ENCODE measurements around the gene TBX20.

Gene TBX20, protein sequence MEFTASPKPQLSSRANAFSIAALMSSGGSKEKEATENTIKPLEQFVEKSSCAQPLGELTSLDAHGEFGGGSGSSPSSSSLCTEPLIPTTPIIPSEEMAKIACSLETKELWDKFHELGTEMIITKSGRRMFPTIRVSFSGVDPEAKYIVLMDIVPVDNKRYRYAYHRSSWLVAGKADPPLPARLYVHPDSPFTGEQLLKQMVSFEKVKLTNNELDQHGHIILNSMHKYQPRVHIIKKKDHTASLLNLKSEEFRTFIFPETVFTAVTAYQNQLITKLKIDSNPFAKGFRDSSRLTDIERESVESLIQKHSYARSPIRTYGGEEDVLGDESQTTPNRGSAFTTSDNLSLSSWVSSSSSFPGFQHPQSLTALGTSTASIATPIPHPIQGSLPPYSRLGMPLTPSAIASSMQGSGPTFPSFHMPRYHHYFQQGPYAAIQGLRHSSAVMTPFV

GRCh38 chr7:35253710-35254495 is at the start of gene TBX20:
TSS of gene TBX20 (minus strand) at chr7:35254100. CDS start at chr7:35253620, 480 bp downstream.
- peak; percentile 19 for DNase-seq

- no peak for DNase-seq
These were observed 35.5 kb upstream of the TBX20 start for GRCh38 chr7:35289376-35289775.

GRCh38 chr7:35286986-35287385 is 33.1 kb upstream of the TBX20 start:
- DNase-seq: no peak

DNA sequence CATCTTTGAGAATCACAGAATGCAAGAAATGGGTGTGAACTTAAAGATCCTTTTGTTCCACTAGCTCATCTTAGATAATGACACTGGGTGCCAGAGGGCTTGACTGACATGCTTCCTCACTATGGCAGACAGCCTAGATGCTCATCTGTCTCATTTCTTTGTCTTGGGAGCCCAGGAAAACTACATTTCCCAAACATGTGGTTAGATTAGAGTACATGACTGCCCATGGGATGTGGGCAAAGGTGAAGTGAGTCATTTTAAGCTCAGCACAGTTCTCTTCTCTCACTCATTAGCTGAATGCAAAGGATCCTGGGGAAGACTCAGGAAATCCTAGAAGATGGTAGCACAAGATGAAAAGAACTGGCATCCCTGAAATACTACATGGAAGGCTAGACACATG is 32.5 kb upstream of the TBX20 start:
- DNase-seq: no peak

- no peak for DNase-seq
These were observed 31.9 kb upstream of the TBX20 start for GRCh38 chr7:35285799-35286198.

GRCh38 chr7:35280902-35281301 is 27.0 kb upstream of the TBX20 start:
- DNase-seq: no peak

GRCh38 chr7:35277359-35277758 is 23.5 kb upstream of the TBX20 start:
- no peak for DNase-seq

GRCh38 chr7:35272246-35272645 is 18.3 kb upstream of the TBX20 start:
- DNase-seq: no peak

DNA sequence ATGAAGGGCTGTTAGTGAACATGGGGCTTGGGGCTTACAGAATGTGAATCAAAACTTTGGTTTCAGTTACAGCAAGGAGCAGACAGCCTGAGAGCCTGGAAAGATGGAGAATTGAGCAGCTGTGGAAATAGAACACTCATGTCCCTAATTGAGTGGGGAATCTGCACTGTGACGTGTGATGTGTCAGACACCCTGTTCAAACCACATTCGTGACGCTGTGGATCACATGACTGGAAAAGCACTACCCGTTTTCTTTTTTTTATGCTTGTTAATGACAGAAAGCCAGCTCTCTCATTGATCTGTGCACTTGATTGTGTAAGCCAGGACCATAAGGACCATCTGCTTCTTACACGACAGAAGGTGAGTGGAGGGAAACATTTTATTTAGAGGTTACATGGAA is 15.1 kb upstream of the TBX20 start:
- no peak for DNase-seq

DNA sequence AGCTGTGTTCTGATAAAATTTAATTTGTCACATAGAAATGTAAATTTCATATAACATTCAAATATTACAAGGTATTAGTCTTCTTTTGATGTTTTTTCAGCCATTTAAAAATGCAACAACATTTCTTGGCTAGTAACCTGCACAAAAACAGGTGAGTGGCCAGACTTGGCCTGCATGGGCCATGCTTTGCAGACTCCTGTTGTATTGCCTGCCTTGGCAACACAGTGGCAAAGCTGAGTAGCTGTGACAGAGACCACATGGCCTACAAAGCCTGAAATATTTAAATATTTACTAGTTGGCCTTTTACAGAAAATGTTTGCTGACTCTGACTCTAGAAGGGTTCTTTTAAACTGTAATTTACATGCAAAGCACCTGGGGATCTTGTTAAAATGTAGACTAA is 13.5 kb upstream of the TBX20 start:
- no peak for DNase-seq

DNA sequence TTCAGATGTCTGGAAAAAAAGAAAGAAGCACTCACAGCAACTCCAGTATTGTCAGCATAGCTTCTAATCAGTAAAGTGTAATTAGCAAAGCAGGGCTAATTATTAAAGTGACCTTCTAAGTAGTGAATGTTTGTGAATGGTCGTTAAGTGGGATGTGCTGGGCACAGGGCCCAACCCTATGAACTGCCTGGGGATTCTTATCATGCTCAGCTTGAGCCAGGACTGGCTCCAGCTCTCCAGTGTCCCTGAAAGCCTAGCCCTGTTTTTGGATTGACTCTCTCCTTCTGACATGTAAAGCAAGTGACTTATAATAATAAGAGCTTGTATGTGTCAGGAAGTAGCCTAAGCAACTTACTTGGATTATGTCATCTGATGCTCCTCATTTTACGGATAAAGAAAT is 9.5 kb upstream of the TBX20 start:
- no peak for DNase-seq

DNA sequence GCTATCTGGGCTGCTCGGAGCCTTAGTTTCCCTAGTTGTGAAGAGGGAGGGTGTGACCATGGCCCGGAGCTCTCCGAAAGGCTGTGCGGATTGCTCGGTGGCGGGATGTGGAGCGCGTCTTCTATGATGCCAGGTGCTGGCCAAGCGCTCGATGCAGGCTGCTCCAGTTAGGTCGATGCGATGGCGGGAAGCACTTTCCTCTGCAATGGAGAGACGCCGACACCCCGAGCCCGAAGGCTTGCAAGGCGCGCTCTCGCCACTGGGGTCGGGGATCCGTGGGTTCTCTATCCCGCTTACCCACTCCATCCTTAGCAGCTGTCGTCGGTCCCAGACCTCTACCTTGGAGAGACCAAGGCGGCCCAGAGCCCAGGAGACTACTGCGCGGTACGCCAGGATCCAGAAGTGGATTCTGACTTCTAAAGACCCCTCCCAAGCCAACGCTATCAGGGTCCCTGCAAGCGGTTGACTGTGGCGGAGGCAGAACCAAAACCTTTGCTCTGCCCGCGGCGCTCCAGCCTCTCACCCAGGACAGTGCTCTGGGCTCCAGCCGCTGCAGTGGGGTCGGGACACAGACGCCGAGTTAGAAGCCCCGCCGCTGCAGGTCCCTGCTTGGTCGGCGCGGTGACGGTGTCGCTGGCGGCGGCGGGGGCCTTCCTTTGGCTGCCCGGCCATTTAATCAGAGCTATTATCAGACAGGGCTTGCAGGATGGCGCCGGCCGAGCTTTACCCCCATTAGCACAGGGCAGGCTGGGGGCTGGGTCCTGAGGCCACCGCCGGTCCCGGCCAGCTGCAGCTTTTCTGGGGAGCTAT is 7.8 kb upstream of the TBX20 start:
- DNase-seq: no peak

GRCh38 chr7:35261041-35261440 is 7.1 kb upstream of the TBX20 start:
- no peak for DNase-seq

DNA sequence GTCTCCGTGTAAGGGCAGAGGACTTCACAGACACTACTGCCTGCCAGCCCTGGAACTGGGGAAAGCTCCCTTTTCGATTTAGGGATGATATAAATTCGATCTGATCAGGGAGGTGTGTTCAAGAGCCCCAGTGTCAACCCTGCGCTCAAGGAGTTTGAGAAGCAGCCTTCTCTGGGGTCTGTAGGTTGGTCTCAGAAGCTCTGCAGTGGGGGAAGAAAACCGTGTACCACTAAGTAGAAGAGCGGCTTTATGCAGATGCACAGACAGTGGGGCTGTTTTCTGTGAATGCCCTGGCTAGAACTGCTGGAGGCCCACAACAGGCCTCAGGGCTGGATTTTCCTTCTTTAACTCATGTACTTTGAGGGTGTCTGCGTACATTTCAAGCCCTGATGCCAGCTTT is 6.3 kb upstream of the TBX20 start:
- DNase-seq: no peak

GRCh38 chr7:35259523-35259908 is 5.6 kb upstream of the TBX20 start:
- no peak for DNase-seq

DNA sequence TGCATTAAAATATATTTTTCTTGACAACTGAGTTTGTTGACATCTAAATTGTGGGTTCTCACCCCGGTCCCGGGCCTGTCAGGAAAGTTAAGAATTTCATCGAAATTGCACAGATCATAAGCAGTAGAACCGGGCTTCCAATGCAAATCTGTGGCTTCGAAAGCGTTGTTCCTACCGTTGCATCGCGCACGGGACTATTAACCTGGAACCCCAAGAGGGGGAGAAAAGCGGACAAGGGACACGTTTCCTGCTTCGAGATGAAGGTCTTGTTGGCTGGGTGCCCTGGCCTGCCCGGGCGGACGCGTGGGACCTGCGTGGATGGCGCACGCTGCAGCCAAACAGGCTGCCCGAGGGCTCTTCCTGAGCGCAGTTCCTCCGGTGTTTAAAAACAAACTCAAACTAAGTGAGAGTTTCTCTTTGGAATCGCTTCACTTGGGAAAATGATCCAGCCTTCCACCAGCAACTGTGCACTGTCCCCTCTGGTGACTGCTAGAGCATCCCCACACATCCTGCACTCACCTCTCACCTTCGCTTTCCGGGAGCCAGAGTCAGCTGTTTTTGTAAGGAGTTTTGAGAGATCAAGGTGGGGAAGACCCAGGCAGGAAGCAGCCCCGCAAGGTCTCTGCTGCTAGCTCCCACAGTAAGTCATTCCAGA is 5.1 kb upstream of the TBX20 start:
- no peak for DNase-seq

DNA sequence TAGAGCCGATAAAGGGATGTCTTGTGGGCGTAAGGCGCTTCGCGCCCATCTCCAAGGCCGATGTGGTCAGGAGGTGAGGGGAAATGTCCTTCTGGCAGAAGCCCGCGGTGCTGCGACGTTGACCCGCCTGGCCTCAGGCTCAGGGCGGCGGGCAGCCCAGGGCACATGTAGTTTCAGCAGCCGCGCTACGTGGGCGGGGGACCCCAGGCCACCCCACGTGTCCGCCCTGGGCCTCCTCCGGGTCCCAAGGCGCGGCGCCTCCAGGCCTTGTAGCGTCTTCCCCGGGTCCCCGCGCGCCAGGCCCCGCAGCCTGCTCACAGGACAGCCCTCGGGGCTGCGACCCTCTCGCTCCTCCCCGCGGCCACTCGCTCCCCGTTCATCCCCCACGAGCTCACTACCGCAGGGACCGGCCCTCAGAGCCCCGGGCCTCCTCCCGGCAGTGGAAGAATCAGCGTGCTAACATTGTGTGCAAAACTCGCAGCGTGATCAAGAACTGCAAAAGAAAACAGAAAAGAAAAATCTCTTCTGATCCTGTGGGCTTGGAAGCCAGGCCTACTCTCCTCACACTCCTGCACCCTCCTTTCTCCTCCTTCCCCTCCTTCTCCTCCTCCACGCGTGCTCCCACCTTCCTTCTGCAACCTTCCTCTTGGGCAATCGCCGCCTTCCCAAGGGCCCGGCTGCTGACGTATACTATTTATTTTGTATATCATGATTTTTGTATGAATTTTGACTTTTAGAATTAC is 4.4 kb upstream of the TBX20 start:
- no peak for DNase-seq

DNA sequence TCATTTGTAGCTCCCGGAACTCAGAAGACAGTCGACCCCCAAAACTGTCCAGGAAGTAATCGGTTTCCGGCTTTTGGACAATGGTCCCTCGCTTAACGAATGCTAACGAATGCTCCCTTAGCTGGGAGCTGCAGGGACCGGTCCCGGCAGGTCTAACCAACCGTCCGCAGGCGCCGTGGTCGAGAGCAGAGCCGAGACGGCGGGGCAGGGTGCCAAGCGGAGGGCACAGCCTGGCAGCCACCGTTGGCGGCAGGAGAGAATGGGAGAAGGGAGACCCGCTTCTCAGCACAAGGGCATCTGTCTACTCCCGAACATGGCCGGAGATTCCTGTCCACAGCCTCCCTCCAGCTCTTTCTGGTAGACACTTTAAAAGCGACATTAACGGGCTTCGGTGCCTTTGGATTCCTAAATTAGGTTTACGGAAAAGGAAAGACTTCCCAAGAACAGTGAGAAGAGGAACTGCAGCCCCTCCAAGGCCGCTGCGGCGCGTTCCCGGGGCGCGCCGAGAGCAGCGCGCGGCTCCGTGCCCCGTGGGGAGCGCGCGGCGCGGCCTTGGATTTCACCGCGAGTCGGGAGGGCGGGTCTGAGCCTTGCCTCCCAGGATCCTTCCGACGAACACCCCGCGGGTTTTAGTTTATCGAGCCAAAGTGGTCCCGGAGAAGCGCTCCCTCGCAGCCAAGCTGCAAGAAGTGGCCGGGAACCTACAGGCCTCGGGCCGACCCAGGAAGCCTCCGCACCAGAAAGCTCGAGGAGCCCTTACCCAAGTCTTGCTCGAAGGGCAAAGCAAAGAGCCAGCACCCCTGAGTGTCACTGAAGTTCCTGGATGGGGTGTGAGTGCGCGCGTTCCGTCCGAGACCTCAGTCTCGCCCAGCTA is 3.6 kb upstream of the TBX20 start:
- no peak for DNase-seq

DNA sequence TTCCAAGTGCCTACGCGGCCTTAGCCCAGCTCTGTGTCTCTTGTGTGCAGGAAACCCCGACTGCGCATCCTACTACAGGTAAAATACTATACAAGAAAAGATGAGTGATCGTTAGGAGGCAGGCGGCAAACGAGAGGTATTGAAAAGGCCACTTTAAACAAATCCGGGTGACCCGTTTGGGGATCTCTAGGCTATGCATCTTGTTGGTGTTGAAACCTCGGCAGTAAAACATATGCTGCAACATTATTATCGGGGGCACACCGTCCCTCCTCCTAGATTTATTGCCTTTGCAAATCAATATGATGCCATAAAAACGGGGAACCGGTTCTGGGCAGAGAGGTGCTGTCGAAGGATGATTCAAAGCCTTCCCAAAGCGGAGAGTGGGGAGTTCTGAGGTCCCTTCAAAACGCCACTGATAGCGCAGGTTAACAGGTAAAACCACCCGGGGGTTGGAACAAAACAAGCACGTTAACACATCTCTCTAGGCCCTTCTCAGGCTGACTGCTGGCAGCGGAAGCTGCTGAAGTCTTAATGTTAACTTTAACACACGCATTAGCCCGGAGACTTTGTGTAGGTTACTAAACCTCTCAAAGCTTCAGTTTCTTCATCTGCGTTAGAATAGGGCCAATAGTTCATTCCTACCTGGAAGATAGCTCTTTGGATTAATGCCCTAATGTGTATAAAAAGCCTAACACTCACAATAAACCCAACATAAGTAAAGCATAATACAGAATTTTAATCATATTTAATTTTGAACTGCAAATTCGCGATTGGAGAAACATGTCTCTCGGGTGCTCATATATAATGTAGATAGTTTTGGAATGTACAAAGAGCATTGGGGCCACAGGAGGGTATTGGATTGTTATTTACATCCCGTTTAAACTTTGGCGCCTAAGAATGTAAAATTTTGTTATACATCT is 2.6 kb upstream of the TBX20 start:
- no peak for DNase-seq

Measured in NCI-H748 treated with DMSO at 0.1 percent for 48 hours (cell line).